HPDE6-E6E7 (cell line): ENCODE data around the gene CCDC88B.

Experiments
- DNase-seq: peaks from one replicate; pipeline ENCODE4 v3.0.0; 2011; ENCODE audit warnings: missing footprints; ENCODE audit errors: extremely low spot score

CCDC88B gene

GRCh38 chr11:64339754-64340408, at the start of gene CCDC88B:
Gene CCDC88B, plus strand, starts transcription at chr11:64340204. Its CDS starts 63 bp downstream, at chr11:64340267.
- no peak for DNase-seq

GRCh38 chr11:64290352-64291261, 49.4 kb upstream of the CCDC88B start:
- no peak for DNase-seq

- DNase-seq = no peak
These were observed 48.7 kb upstream of the CCDC88B start, which contains the start of gene KCNK4 for GRCh38 chr11:64291262-64291751. Gene KCNK4, plus strand, starts transcription at chr11:64291302. Its CDS starts 1,717 bp downstream, at chr11:64293019.

DNA sequence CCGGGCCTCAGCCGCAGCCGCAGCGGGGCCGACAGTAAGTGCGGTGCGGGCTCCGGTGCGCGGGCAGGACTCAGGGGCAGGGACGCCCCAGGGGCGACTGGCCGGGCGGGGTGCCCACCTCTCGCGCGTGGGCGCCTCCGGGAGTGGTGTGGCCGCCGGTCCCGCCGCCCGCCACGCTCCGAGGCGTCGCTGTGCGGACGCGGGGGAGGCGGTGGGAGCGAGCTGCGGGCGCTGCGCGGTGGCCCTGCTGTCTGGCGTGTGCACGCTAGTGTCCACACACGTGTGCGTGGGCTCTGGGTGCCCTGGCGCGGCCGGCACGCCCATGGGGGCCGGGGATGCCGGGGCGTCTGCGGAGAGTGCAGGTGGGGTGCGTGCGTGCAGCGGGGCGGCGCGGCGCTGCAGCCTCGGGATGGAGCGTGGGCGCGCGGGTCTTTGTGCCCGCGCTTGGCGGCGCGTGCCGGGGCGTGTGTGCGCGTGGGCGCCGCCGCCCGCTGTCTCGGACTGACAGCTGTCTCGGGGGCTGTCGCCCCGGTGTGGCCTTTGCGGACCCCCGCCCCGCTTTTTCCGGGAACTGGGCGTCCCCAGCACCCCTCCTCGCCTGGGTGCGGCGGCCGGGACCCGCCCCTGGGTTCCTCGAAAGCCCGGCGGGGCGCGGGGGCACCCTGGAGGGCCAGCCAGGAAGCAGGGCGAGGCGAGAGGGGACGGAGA, 48.1 kb upstream of the CCDC88B start:
- no peak for DNase-seq

DNA sequence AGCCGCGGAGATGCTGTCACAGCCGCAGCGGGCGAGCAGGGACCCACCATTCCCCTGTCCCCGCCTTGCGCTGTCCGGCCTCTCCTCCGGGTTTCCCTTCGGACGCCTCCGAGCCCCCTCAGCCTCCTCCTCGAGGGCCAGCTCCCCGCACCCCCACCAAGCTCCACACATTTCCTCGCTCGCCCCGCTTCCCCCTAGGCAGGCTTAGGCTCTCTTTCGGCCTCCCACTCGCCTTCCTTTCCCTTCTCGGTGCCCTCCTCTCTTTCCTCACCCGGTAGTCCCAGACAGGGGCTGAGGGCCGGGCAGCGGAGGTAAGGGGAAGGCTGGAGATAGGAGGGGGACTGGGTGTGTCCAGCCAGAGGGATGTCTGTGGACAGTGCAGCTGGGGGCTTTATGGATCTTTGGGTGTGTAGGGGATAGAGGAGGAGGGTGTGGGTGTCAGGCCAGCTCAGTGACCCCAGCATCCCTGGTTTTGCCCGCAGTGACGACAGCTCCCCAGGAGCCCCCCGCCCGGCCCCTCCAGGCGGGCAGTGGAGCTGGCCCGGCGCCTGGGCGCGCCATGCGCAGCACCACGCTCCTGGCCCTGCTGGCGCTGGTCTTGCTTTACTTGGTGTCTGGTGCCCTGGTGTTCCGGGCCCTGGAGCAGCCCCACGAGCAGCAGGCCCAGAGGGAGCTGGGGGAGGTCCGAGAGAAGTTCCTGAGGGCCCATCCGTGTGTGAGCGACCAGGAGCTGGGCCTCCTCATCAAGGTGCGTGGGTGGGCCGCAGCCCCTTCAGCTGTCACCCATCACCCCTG, 47.3 kb upstream of the CCDC88B start:
- no peak for DNase-seq

DNA sequence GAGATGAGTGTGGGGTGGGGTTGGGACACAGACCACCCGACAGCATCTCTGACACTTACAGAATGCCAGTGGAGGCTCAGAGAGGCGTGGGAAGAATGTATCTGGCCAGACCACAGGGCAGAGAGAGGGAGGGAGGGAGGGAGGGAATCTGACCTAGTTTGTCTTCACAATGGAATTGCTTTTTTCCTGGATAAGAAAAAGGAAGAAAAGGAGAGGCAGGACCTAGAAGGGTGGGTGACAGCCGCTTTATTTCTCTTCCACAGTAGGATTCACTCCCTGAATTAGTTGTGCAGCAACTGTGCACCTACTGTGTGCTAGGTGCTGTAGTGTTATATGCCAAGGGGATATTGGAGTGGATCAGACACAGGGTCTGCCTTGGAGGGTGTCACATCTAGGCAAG, 45.2 kb upstream of the CCDC88B start:
- DNase-seq = no peak

GRCh38 chr11:64295760-64296159, 44.2 kb upstream of the CCDC88B start:
- no peak for DNase-seq

GRCh38 chr11:64296236-64296635, 43.8 kb upstream of the CCDC88B start:
- DNase-seq = no peak

DNA sequence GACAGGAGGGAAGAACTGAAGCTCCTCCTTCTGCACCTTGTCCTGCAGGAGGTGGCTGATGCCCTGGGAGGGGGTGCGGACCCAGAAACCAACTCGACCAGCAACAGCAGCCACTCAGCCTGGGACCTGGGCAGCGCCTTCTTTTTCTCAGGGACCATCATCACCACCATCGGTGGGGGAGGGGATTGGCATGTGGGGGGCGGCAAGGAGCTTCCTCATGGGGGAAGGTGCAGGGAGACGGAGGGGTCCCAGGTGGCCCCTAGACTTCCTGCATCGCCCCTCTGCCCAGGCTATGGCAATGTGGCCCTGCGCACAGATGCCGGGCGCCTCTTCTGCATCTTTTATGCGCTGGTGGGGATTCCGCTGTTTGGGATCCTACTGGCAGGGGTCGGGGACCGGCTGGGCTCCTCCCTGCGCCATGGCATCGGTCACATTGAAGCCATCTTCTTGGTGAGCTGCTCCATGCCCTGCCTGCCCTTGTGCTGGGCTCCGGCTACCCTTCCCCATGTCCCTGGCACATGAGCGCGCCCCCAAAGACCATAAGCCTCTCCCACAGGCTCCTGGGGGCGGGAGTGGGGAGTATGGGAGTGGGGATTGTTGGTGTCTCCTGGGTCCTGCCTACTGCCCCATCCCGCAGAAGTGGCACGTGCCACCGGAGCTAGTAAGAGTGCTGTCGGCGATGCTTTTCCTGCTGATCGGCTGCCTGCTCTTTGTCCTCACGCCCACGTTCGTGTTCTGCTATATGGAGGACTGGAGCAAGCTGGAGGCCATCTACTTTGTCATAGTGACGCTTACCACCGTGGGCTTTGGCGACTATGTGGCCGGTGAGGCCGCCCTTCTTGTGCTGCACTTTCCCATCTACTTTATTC, 42.9 kb upstream of the CCDC88B start:
- no peak for DNase-seq

DNA sequence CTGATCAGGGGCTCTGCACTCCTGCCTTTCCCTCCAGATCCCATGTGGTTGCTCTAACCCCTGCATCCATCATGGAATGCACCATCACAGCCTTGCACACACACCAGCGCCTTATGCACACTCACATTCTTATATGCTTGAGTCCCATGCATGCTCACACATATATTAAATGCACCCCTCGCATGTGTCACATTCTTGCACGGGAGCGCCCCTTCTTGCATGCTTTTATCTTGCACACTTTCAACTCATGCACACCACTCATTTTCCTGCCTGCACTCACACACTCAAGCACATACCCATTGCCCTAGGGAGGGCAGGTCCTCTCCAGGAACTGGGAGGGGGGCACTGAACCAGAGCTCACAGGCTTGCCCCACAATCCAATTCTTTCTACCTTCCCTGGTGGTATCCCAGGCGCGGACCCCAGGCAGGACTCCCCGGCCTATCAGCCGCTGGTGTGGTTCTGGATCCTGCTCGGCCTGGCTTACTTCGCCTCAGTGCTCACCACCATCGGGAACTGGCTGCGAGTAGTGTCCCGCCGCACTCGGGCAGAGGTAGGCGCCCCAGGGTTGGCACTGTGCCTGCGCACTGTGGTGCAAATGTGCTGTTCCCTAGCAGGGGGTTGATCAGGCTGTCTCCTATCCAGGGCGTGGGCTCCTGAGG, 42.2 kb upstream of the CCDC88B start:
- DNase-seq = no peak

- no peak for DNase-seq
These were observed 40.8 kb upstream of the CCDC88B start for GRCh38 chr11:64298966-64299846.

GRCh38 chr11:64299847-64300648, 40.0 kb upstream of the CCDC88B start, which contains the start of gene CATSPERZ:
Gene CATSPERZ, plus strand, starts transcription at chr11:64300358. Its CDS starts 53 bp downstream, at chr11:64300411.
- DNase-seq = no peak

DNA sequence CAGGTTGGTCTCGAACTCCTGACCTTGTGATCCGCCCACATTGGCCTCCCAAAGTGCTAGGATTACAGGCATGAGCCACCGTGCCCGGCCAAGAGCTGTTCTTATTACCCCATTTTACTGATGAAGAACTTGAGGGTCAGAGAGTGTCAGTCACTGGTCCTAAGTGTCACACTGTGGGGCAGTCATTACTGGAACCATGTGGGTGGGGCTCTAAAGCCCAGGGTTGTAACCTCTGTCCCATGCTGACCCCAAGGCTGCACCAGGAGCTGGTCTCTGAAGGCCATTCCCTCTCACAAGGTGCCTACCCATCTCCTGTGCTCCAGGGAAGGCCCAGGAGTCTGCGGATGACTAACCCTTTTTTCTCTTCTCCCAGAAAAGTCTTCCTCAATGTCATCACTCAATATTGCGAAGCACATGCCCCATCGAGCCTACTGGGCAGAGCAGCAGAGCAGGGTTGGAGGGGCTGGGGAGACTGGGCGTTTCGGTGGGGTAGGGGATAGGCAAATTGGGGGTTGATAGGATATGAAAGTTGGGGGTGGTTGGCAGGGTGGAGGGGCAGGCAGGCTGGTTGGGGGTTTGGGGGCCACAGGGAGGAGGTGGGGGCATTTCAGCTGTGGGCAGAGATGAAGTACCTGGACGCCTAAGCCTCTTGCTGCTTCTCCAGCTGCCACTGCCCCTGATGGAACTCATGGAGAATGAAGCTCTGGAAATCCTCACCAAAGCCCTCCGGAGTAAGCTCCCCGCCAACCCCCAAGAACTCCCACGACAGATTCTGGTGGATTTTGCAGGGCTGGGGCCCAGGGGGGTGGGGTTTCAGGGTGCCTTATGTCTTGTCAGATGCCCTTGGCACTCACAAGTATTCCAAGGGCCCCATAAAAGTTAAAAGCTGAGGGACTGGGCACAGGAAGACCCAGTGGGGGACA, 36.6 kb upstream of the CCDC88B start:
- DNase-seq = no peak

- DNase-seq = no peak
These were observed 36.0 kb upstream of the CCDC88B start for GRCh38 chr11:64304032-64304315.

DNA sequence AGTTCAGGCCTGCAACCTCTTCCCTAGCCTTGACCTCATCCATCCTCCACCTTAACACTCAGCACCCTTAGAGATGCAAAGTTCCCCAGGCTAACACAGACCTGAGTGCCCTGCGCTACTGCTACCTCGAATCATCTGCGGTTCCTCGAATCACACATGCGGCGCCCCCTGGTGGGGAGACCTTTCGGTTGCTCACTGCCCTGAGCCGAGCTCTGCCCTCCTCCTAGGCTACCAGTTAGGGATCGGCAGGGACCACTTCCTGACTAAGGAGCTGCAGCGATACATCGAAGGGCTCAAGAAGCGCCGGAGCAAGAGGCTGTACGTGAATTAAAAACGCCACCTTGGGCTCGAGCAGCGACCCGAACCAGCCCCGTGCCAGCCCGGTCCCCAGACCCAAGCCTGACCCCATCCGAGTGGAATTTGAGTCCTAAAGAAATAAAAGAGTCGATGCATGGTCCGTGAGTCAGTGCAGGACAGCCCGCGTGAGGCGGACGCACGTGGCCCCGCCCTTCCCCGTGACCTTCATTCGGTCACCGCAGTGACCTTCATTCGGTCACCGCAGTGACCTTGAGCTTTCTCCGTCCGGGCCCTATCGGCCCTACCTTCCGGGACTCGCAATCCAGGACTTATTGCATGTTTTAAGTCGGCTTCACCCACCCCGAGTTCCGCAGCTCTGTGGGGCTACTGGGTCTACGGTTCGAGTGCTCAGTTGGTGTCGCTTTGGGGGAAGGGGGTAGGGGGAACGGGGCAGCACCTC, 35.5 kb upstream of the CCDC88B start:
- no peak for DNase-seq

DNA sequence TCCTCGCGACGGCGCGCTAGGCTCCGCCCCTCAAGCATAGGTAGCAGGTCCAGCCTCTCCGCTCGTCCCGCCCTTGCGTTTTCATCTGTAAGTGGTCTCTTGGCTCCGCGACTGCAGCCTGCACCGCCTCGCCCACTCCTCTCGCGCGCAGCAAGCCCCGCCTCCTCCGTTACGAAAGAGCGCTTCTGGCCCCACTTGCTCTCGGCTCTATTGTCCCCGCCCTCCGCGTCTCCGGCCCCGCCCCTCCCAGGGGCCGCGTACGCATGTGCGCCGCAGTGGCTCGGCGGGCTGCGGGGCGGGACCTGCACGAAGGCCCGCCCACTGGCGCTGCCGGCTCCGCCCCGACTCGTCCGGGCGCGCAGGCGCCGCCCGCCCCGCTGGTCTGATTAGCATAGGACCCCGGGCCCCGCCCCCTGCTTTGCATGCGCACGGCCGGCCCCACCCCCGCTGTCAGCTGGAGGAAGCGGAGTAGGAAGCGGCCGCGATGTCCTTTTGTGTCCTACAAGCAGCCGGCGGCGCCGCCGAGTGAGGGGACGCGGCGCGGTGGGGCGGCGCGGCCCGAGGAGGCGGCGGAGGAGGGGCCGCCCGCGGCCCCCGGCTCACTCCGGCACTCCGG, 34.8 kb upstream of the CCDC88B start, which contains the start of gene ESRRA:
Gene ESRRA (plus strand): TSS at position 450 of the 616 bp plus-strand sequence. CDS start 1,656 bp downstream, outside the sequence.
- peak; percentile 92 for DNase-seq
